K562 (cell line): Measurements from ENCODE around the gene LRP1B. TPM values are rescaled to one million over a fixed set of nuclear protein-coding genes. Genes with fewer than 3 reads are reported as not detected.

Source experiments
- ATAC-seq: fragments of 200-7000 bp; cut with Tn5 transposase; 3 replicates; pipeline ENCODE4 v1.9.1; 2020; ENCODE audit warnings: moderate library complexity
- BruUV-seq: library from RNA; stranded (reverse); fragments of 400-500 nt; replicated peaks from 2 replicates; lab custom pipeline; 2021; lab: Mats Ljungman, UMichigan
- CTCF ChIA-PET: fragments of 300-600 bp; formaldehyde crosslinking; extraction: SDS; loops from one replicate; lab custom pipeline; 2021; ENCODE audit warnings: low intra/inter-chr PET ratio; lab: Yijun Ruan, JAX
- POLR2A ChIA-PET: fragments of 300-600, 350-650 bp; sonication (Branson Sonifier 250); formaldehyde crosslinking; extraction: SDS; loops from one replicate; lab custom pipeline; 2021; ENCODE audit warnings: antibody characterized with exemption, inconsistent platforms; lab: Yijun Ruan, JAX
- DNase-seq, 4 experiments: peaks; one replicate each; pipeline versions ENCODE4 v3.0.0 to v3.0.0-alpha.2; 2011 to 2018; ENCODE audit warnings: low spot score in 3 of 4, mixed read lengths in 3 of 4; ENCODE audit errors: extremely low read depth in 1 of 4
- FAIRE-seq: peaks from 2 replicates; lab custom pipeline; 2011; peaks lifted over from hg19 to GRCh38; lab: Jason Lieb, UNC
- H2AFZ ChIP-seq: 2 replicates; pipeline ENCODE4 v1.6.0; 2011; ENCODE audit warnings: low read depth, low read length, control low read depth, inconsistent platforms
- H3K27ac ChIP-seq: fragments of 200-600 bp; 3 replicates; pipeline ENCODE4 v1.8.0; 2011; ENCODE audit warnings: low read depth, mild to moderate bottlenecking, control low read depth, inconsistent platforms, low read length, moderate library complexity, mixed read lengths; ENCODE audit errors: extremely low read depth
- H3K27me3 ChIP-seq, 2 experiments: fragments of 300-600 bp in 1 of 2; 2 replicates in 1 of 2; 3 replicates in 1 of 2; pipeline versions ENCODE4 v1.6.0 to v1.8.0; 2011; ENCODE audit warnings: inconsistent platforms in 2 of 2, low read length in 2 of 2, mild to moderate bottlenecking in 1 of 2, mixed read lengths in 1 of 2, moderate library complexity in 1 of 2; ENCODE audit not compliant: control insufficient read depth in 2 of 2, insufficient read depth in 2 of 2
- H3K36me3 ChIP-seq: fragments of 300-600 bp; 3 replicates; pipeline ENCODE4 v1.8.0; 2011; ENCODE audit warnings: mild to moderate bottlenecking, low read length, inconsistent platforms; ENCODE audit not compliant: control insufficient read depth, insufficient read depth
- H3K4me1 ChIP-seq, 2 experiments: fragments of 200-600 bp in 1 of 2; replicated peaks in 1 of 2; 2 replicates in 1 of 2; 3 replicates in 1 of 2; pipeline versions ENCODE4 v1.5.1 to v1.8.0; 2011; ENCODE audit warnings: inconsistent platforms in 2 of 2, low read length in 2 of 2, mild to moderate bottlenecking in 1 of 2, mixed read lengths in 1 of 2, moderate library complexity in 1 of 2; ENCODE audit not compliant: control insufficient read depth in 2 of 2, insufficient read depth in 2 of 2
- H3K4me2 ChIP-seq: 2 replicates; pipeline ENCODE4 v1.6.1; 2011; ENCODE audit warnings: low read length, control low read depth, inconsistent platforms, mixed read lengths; ENCODE audit not compliant: insufficient read depth
- H3K4me3 ChIP-seq: fragments of 200-600 bp; sonication (generic), shearing (Covaris generic); 2 replicates; pipeline ENCODE4 v1.5.1; 2016; ENCODE audit warnings: control low read depth, inconsistent platforms
- H3K79me2 ChIP-seq: fragments of 200-600 bp; 3 replicates; pipeline ENCODE4 v1.8.0; 2011; ENCODE audit warnings: low read length, inconsistent platforms; ENCODE audit not compliant: control insufficient read depth, insufficient read depth
- H3K9ac ChIP-seq, 2 experiments: 2 replicates each; pipeline versions ENCODE4 v1.6.0 to v1.6.1; 2011; ENCODE audit warnings: low read depth in 2 of 2, low read length in 2 of 2, control low read depth in 1 of 2, inconsistent platforms in 1 of 2, mild to moderate bottlenecking in 1 of 2, mixed read lengths in 1 of 2; ENCODE audit not compliant: insufficient read depth in 1 of 2
- H3K9me1 ChIP-seq: one replicate; pipeline ENCODE4 v1.6.0; 2011; ENCODE audit warnings: inconsistent platforms, mild to moderate bottlenecking, low read length, moderate library complexity; ENCODE audit not compliant: control insufficient read depth, insufficient read depth
- H3K9me3 ChIP-seq: replicated peaks from 2 replicates; pipeline ENCODE4 v1.5.1; 2011; ENCODE audit warnings: low read depth, low read length, inconsistent platforms; ENCODE audit not compliant: control insufficient read depth, insufficient read depth
- H4K20me1 ChIP-seq: replicated peaks from 2 replicates; pipeline ENCODE4 v1.6.1; 2011; ENCODE audit warnings: low read length, inconsistent platforms, mixed read lengths; ENCODE audit not compliant: control insufficient read depth, insufficient read depth
- ASH1L ChIP-seq: fragments of 450-650 bp; IDR thresholded peaks from 2 replicates; pipeline ENCODE4 v1.6.1; 2018; ENCODE audit warnings: borderline replicate concordance, mild to moderate bottlenecking, low read depth; ENCODE audit not compliant: partially characterized antibody
- BMI1 ChIP-seq: fragments of 150-350 bp; IDR thresholded peaks from 2 replicates; pipeline ENCODE4 v1.6.1; 2014; ENCODE audit warnings: low read length
- CEBPG ChIP-seq, 3 experiments: fragments of 200-800 bp in 1 of 3; sonication (Bioruptor generic) in 1 of 3; sonication (generic) in 1 of 3; formaldehyde crosslinking in 1 of 3; IDR thresholded peaks in 2 of 3; conservative IDR thresholded peaks in 1 of 3; 2 replicates each; pipeline versions ENCODE4 v1.6.1 to v1.8.0; 2016 to 2022; ENCODE audit warnings: missing compliant biosample characterization in 2 of 3, missing genetic modification characterization in 2 of 3, mild to moderate bottlenecking in 1 of 3, missing genetic modification reagents in 1 of 3
- HNRNPUL1 ChIP-seq: fragments of 200-400 bp; formaldehyde crosslinking; IDR thresholded peaks from 2 replicates; pipeline ENCODE4 v1.6.1; 2017; ENCODE audit warnings: low read length
- ILF3 ChIP-seq: fragments of 450-650 bp; IDR thresholded peaks from 2 replicates; pipeline ENCODE4 v1.6.1; 2018; ENCODE audit warnings: antibody characterized with exemption, mild to moderate bottlenecking, moderate library complexity, borderline replicate concordance
- KAT2B ChIP-seq: IDR thresholded peaks from one replicate; pipeline ENCODE4 v1.6.1; 2012; ENCODE audit warnings: low read depth, mild to moderate bottlenecking, control low read depth, inconsistent platforms, low read length, moderate library complexity
- MBD2 ChIP-seq: sonication (generic); IDR thresholded peaks from 2 replicates; pipeline ENCODE4 v1.6.1; 2016; ENCODE audit warnings: low read depth, borderline replicate concordance
- MEF2D ChIP-seq: conservative IDR thresholded peaks from 2 replicates; pipeline ENCODE4 v1.6.1; 2016; ENCODE audit warnings: low read depth, missing genetic modification characterization, missing compliant biosample characterization
- MTA3 ChIP-seq: fragments of 450-650 bp; formaldehyde crosslinking; IDR thresholded peaks from 2 replicates; pipeline ENCODE4 v1.6.1; 2017; ENCODE audit warnings: mild to moderate bottlenecking, borderline replicate concordance
- PHF21A ChIP-seq: fragments of 450-650 bp; IDR thresholded peaks from 2 replicates; pipeline ENCODE4 v1.6.1; 2017; ENCODE audit warnings: low read depth, borderline replicate concordance
- POLR2AphosphoS2 ChIP-seq: IDR thresholded peaks from 2 replicates; pipeline ENCODE4 v1.6.1; 2012; ENCODE audit warnings: low read length, improper control_type of control experiment
- SIRT6 ChIP-seq: IDR thresholded peaks from one replicate; pipeline ENCODE4 v1.6.1; 2012; ENCODE audit warnings: low read depth, mild to moderate bottlenecking, control low read depth, inconsistent platforms, low read length, moderate library complexity
- SRSF1 ChIP-seq: fragments of 200-400 bp; formaldehyde crosslinking; IDR thresholded peaks from 2 replicates; pipeline ENCODE4 v1.6.1; 2017; ENCODE audit warnings: mild to moderate bottlenecking, low read depth, low read length, moderate library complexity
- TBP ChIP-seq: optimal IDR thresholded peaks from 2 replicates; pipeline ENCODE3; 2011; ENCODE audit warnings: low read depth, low read length, improper control_type of control experiment
- WGBS: fragments of 100-300 bp; shearing (Covaris generic); methylation state at CpG from one replicate; pipeline ENCODE4 v1.1.6; 2016; ENCODE audit warnings: low coverage, mixed read lengths; ENCODE audit not compliant: insufficient coverage; ENCODE audit errors: missing lambda C conversion rate; 5-methylcytosine and 5-hydroxymethylcytosine counted together
- in situ Hi-C: fragments of 300-500 bp; cut with MboI; formaldehyde crosslinking; loops from 4 replicates; pipeline ENCODE4 v1.15.0; 2018; ENCODE audit warnings: inconsistent platforms, mixed read lengths
- intact Hi-C: fragments of 100-400 bp; cut with micrococcal nuclease; formaldehyde crosslinking; loops from 2 replicates; pipeline ENCODE4 v1.14.2; 2022
- polyA plus RNA-seq, 8 experiments: library from polyadenylated mRNA; depleted of rRNA in 4 of 8; stranded (reverse) in 5 of 8; unstranded in 3 of 8; fragments of >200 nt; fragmentation: Nextera tagmentation in 2 of 8; fragmentation: Illumina TruSeq in 1 of 8; extraction: Ambion mirVana in 2 of 8; extraction: Trizol in 1 of 8; gene quantifications; 2 replicates each; pipeline versions ENCODE4 v1.2.1 to v1.2.3, GENCODE V29; 2011 to 2014; ENCODE audit warnings: inconsistent platforms in 1 of 8, missing spikeins in 1 of 8
- total RNA-seq, 7 experiments: library from RNA; depleted of rRNA in 6 of 7; stranded (reverse); fragments of >200 nt in 6 of 7; fragmentation: Illumina TruSeq in 2 of 7; extraction: Trizol in 2 of 7; gene quantifications; 2 replicates each; pipeline versions ENCODE4 v1.2.1 to v1.2.3, GENCODE V29; 2011 to 2021; ENCODE audit warnings: low replicate concordance in 1 of 7
- TF ChIP-seq, protein P1 (sequence below): fragments of 250-450 bp; sonication (Bioruptor Pico); IDR thresholded peaks from 2 replicates; pipeline ENCODE4 v1.8.0; 2022; ENCODE audit warnings: inconsistent platforms
- TF ChIP-seq, protein P2 (sequence below): fragments of 250-450 bp; sonication (Bioruptor Pico); IDR thresholded peaks from 2 replicates; pipeline ENCODE4 v1.4.0; 2020; ENCODE audit warnings: mild to moderate bottlenecking, moderate library complexity
- TF ChIP-seq, protein P3 (sequence below): fragments of 250-450 bp; sonication (Bioruptor Pico); IDR thresholded peaks from 2 replicates; pipeline ENCODE4 v1.8.0; 2021; ENCODE audit warnings: mild to moderate bottlenecking, moderate library complexity

Gene LRP1B
- total and polyA plus RNA-seq, 9 of the 15 experiments (the other 6 are each of a cell fraction or from before 2014, with no cell fraction given): not detected

DNA sequence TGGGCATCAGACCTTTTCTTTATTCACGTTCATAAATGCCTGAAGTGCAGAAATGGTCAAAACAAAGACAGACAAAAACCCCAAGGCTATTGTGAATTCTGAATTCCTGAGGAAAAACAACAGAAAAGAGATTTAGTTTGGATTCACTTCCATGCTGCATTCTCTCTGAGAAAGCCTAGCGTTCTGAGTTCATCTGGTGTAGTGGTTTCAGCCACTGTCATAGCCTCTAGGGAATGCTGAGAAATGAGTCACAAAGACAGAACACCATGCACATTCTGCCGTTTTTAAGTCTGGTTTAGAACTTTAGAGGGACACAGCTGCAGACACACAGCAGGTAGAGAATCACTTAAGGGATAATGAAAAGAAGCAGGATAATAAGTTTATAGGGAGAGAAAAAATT, 93.8 kb downstream of the LRP1B start (continued):
- TF ChIP-seq, protein P1, sequence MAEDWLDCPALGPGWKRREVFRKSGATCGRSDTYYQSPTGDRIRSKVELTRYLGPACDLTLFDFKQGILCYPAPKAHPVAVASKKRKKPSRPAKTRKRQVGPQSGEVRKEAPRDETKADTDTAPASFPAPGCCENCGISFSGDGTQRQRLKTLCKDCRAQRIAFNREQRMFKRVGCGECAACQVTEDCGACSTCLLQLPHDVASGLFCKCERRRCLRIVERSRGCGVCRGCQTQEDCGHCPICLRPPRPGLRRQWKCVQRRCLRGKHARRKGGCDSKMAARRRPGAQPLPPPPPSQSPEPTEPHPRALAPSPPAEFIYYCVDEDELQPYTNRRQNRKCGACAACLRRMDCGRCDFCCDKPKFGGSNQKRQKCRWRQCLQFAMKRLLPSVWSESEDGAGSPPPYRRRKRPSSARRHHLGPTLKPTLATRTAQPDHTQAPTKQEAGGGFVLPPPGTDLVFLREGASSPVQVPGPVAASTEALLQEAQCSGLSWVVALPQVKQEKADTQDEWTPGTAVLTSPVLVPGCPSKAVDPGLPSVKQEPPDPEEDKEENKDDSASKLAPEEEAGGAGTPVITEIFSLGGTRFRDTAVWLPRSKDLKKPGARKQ (CRISPR knock-in tag): no peak
- TF ChIP-seq POLR2AphosphoS2 (no peak), HNRNPUL1 (no peak), MTA3 (no peak), ASH1L (no peak), BMI1 (no peak), MEF2D (tag) (no peak)

DNA sequence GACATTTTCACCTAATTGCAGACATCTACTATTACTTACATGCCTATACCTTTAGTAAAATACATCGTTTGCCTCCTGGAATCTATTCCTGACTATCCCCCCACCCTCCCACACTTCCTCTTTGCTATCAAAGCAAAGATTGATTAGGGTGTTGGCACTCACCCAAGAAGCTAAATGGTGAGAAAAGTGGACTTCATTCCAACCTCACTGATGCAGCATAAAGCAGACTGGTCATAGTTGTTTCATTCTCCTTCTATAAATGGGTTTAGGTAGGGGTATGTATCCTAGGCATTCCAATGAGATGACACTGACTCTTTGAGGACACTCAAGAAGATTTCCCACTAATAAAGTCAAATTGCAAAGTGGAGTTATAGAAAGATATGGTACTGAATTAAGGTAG, 97.4 kb downstream of the LRP1B start:
- Histone ChIP-seq H2AFZ (no peak overlapping the region), H3K27ac (no peak overlapping the region), H3K9me3 (no peaks in the 10 kb centered on the region), H3K4me1 (no peaks in the 10 kb centered on the region), H3K9me1 (no peaks in the 10 kb centered on the region), H3K36me3 (no peaks in the 10 kb centered on the region), H3K4me2 (no peak overlapping the region), H4K20me1 (no peaks in the 10 kb centered on the region), H3K79me2 (no peaks in the 10 kb centered on the region), H3K27me3 (no peaks in the 10 kb centered on the region), H3K4me3 (no peak overlapping the region), H3K9ac (no peak overlapping the region)
- intact Hi-C loops (no loop called here), in situ Hi-C loops (no loop called here)
- DNase-seq (no peak), ATAC-seq (no peak), FAIRE-seq (no peak)
- POLR2A ChIA-PET: no interaction called here
- CTCF ChIA-PET: no interaction called here
- WGBS: 0% methylated on average over 1 of the region's 1 CpG
- no TSS peak for BruUV-seq
- TF ChIP-seq, protein P2, sequence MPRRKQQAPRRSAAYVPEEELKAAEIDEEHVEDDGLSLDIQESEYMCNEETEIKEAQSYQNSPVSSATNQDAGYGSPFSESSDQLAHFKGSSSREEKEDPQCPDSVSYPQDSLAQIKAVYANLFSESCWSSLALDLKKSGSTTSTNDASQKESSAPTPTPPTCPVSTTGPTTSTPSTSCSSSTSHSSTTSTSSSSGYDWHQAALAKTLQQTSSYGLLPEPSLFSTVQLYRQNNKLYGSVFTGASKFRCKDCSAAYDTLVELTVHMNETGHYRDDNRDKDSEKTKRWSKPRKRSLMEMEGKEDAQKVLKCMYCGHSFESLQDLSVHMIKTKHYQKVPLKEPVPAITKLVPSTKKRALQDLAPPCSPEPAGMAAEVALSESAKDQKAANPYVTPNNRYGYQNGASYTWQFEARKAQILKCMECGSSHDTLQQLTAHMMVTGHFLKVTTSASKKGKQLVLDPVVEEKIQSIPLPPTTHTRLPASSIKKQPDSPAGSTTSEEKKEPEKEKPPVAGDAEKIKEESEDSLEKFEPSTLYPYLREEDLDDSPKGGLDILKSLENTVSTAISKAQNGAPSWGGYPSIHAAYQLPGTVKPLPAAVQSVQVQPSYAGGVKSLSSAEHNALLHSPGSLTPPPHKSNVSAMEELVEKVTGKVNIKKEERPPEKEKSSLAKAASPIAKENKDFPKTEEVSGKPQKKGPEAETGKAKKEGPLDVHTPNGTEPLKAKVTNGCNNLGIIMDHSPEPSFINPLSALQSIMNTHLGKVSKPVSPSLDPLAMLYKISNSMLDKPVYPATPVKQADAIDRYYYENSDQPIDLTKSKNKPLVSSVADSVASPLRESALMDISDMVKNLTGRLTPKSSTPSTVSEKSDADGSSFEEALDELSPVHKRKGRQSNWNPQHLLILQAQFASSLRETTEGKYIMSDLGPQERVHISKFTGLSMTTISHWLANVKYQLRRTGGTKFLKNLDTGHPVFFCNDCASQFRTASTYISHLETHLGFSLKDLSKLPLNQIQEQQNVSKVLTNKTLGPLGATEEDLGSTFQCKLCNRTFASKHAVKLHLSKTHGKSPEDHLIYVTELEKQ: no peak
- no peak for TF ChIP-seq SRSF1
- TF ChIP-seq TBP: no peak
- no peak for TF ChIP-seq KAT2B
- no peak for TF ChIP-seq PHF21A
- TF ChIP-seq, protein P3, sequence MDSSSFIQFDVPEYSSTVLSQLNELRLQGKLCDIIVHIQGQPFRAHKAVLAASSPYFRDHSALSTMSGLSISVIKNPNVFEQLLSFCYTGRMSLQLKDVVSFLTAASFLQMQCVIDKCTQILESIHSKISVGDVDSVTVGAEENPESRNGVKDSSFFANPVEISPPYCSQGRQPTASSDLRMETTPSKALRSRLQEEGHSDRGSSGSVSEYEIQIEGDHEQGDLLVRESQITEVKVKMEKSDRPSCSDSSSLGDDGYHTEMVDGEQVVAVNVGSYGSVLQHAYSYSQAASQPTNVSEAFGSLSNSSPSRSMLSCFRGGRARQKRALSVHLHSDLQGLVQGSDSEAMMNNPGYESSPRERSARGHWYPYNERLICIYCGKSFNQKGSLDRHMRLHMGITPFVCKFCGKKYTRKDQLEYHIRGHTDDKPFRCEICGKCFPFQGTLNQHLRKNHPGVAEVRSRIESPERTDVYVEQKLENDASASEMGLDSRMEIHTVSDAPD (CRISPR knock-in tag): no peak
- no peak for TF ChIP-seq ILF3
- TF ChIP-seq CEBPG (CRISPR knock-in tag; IDR thresholded peaks at IDR 0.05): no peak
- TF ChIP-seq CEBPG (tag; conservative IDR thresholded peaks at IDR 0.05 in 1 of 2, IDR thresholded peaks at IDR 0.05 in 1 of 2): no peak
- no peak for TF ChIP-seq MBD2
- TF ChIP-seq SIRT6: no peak
